GM18907 (cell line): ENCODE data around the gene DHX29.

Source experiments
- ATAC-seq: cut with Tn5 transposase; IDR thresholded peaks from one replicate; pipeline ENCODE4 v1.9.1; 2021; ENCODE audit warnings: mild to moderate bottlenecking, moderate library complexity; ENCODE audit not compliant: unreplicated experiment

Gene DHX29

DNA sequence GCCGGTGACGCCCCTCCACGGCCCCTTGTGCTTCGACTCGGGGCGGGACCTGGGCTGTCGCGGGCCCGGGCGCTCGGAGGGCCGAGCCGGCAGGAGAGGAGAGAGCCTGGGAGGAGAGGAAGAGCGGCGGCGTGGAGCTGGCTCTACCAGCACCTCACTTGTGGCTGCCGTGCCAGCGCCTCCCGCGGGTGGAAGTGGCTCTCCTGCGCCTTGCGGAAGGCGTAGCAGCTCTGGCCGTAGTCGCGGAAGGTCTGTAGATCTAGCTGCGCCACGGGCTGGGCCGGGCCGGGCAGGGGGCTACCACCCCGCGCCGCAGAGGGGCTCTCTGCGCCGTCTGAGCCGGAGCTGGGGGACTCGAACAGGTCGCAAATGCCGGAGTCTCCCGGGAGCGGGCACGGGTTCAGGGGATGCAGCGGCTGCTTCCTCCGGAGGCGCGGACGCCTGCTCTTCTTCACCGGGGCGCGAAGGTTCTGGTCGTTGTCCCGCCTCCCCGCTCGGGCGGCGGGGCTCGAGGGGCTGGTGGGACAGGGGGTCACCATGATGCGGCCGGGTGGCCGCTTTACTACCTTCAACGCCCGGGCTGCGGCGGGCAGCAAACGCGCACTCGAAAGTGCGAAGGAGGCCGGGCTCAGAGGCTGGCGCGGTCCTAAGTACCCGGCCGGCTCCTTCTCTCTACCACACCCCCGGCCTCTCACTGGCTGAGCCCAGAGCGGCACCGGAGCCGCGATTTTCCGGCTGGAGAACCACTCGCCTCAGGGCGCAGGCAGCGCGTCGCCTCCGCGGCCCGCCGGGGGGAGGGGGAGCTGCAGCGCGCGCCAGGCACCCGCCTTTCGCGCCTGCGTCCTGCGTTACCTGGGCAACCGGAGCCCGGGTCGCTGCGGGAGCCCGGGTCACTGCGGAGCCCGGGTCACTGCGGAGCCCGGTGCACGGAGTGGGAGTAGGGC lies 74.2 kb downstream of the DHX29 start, which contains the start of gene CCNO:
Gene CCNO, minus strand, starts transcription at position 624 of the 944 bp plus-strand sequence. Its CDS starts 85 bp downstream, at position 539.
- ATAC-seq = peak; percentile 63

DNA sequence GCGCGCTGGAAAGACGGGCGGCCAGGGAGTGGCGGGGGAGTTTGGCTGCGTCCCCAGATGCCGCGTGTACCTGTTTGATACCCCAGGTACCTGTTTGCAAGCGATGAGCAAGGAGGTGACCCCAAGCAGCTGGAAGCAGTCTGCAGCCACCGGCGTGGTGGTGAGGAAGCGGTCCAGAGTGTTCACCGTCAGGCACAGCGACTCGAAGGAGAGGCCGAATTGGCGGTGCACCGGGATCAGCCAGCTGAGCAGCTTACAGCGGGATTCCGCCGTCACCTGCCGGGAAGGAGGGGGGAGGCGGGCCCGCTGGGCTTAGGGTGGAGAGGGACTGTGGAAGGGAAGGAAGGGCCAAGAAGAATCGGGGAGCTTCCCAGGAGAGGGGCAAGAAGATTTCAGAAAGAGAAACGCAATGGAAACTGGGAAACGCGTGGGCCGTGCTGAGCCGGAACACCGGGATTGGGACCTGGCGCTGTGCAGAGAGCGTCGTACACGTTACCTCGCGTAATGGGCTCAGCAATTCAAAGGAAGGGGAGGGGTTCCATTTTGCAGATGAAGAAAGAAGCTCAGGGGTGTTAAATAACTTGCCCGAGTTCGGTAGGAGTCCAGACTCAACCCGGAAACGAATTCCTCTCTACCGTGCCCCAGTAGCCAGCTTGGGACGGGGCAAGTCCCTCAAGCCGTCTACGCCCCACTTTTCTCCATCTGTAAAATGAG lies 75.1 kb downstream of the DHX29 start:
- ATAC-seq = peak; percentile 3

DNA sequence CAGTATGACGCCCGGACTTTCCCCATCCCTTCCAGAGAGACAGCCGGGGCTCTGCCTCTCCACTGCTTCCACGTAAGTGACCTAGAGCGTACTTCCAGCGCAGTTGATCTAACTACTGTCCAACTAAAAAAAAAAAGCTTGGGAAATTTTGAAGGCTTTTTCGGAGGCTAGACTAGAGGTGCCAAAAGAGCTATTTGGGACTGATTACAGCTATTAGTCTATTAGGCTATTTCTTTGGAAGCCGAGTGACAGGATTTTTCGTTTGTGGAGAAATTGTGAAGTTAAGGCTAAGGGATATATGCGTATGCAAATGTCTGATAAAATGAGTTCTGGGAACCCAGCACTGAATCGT lies 75.6 kb downstream of the DHX29 start:
- ATAC-seq = no peak

DNA sequence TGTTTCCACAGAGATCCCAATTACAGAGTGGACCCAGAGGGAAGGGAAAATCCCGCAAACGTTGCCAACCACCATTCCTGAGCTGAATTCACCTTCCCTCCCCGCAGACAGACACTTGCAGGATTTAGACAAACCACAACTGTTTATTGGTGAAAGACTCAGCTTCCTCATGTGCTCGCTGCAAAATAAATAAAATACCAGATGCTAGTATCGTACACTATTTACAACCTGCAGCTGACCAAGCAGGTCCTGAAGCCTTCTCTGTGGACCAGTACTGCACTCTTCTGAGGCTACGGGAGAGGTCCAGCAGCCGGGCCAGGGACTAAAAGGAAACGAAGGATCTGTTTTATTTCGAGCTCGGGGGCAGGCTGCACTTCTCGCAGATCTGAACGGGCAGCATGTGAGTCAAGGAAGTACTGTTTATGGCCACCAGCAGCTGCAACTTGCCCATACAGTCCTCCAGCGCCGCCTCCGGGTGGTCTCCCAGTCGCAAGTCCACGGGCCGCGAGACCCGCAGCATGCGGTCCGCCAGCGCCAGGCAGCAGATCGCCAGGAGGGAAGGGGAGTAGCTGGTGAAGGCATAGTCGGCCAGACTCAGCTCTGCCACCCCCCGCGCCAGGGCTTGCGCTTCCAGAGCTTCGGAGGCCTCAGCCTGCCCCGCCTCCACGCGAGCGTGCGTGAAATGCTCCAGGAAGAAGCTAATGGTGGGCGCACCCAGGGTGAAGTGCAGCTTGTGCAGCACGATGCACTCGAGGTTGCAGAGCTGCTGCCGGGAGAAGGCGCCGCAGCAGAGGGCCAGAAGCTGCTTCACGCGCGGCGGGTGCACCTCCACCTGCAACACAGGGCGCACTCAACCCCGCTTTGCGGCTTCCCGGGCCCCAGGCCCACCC lies 76.2 kb downstream of the DHX29 start:
- ATAC-seq = no peak

DNA sequence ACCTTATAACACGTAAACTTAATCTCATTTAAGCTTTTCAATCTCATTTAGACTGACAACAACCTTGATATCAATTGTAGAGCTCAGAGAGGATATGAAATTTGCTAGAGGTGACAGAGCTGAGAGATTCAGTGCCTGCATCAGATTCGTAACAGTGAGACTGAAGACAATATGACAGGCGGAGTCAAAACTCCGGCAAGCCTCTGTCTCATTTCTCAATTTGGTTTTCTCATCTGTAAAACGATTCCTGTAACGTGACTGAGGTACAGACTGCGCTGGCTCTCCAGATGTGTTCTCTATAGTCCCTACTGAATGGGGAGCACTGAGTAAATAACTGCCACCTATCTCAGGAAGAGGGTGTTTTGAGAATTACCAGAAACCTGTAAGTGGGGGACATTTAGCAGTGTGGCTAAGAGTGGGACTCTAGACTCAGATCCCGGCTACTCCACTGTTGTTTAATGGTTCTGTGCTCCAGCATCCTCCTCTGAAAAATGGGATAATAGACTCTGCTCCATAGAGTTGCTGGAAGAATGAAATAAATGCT lies 77.3 kb downstream of the DHX29 start:
- ATAC-seq = no peak

DNA sequence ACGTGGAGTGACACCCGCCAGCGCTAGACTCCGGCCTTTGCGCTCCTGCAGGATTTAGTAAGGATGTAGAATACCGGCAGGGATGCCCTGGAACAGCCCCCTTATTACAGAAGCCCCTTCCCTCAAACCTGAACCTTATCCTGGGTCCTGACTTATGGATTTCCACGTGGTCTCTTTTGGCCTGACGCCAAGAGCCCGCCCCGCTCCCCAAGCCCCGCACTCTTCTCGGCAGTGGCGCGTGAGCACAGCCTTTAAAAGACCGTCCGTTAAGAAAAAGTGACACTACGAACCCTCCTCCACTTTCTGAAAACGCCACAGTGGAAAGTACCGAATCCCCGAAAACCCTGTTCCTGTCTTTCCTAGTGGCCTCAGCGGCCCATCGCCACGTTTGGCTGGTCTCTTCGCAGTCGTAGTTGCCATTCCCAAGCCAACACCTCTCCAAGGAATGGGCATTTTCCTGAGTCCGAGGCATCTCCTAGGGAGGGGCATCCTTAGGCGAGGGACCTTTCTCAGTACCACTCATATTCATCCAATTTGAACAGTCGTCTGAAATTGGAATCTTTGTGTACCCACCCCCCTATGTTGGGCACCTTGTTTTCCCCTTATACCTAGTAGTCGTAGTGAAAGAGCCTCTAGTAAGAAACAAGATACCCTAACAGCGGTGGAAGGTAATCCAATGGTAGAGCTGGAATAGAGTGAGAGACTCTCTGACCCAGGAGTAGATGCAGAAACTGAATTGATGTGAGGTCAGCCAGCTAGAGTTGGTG lies 79.6 kb downstream of the DHX29 start:
- ATAC-seq = no peak

DNA sequence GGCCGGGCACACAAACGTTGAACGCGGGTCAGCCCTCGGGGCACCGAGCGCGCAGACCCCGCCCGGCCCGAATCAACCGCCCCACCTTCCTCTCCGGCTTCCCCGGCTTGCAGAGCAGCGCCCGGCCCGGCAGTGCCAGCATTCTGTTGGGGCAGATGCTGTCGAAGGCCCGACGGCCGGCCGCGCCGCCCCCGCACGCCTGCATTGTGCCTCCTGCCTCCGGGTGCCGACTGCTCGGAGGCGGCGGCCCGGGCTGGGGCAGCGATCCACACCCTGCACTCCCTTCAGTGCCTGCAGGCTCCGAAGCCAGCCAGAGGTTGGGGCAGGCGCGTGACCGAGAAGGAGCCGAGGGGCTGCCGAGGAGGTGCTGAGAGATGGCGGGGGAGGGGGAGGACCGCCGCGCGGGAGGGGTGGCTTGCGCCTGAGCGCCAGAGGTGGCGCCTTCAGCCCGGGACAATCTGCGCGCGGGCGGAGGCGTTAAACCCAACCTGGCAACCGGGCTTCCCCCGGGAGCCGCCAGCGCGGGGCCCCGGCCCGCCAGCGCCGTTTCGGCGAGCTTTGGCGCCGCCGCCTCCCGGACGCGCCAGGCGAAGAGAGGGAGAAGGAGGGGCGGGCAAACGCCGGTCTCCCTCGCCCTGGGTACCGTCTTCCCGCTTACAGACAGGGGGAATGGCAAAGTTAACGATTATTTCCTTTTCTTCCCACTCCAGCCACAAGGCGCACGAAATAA lies 80.4 kb downstream of the DHX29 start, which contains the start of gene MCIDAS:
Gene MCIDAS, minus strand, starts transcription at position 382 of the 730 bp plus-strand sequence. Its CDS starts 177 bp downstream, at position 205.
- peak; percentile 37 for ATAC-seq

DNA sequence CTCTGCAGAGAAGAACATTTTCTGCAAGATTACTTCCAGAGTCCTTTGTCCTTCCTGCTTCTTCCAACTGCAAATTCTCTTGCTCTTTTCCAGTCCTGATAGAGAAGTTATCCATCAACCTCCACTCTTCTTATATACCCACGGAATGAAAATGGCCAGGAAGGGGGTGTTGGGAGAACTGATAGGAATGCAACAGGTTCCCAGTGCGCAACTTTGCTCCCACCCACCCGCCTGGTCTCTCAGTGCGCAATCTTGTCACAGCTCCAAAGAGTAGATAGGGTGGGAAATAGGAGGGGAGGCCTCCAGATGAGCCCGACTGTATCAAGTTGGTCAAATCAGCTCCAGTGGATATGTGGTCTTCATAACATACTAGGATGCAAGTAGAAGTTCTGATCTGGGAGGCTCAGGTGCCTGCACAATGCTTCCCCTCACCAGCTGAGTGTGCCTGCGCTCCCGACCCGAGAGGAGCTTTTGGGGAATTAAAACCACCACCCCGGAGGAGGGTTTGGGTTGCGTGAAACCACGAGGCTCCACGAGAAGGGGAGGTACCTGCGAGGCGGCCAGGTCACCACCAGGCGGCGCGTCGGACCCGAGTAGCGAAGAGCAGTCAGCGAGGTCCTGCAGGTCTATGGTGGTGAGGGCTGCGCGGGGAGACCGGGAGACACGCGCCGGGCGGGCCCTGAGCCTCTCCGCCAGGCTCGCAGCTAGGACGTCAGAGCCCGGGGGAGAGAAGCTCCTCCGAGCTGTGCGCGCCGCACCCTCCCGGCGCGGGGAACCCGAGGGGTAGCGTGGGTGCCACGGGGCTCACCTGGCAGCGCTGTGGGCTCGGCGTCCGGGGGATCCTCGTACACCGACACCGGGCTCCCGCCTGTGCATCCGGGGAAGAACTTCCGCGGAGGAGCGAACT lies 81.2 kb downstream of the DHX29 start:
- ATAC-seq = peak; percentile 59

DNA sequence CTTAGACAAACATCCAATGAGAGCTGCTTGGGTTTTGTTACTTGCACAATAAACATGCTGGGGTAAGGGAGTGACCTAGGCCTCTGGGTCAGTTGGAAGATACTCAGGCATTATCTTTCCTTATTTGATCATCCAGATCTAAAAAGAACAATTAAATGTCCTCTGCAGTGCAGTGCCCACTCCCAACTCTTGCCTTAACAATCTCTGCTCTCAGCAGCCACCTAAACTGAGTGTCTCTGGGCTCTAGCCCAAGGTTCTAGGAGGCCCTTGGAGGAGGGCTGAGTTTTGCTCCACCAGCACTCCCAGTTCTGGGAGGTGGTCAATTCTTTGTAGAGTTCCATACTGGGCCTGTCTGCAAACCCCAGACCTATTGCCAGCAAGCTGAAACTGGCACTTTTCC lies 82.1 kb downstream of the DHX29 start:
- ATAC-seq = no peak

DNA sequence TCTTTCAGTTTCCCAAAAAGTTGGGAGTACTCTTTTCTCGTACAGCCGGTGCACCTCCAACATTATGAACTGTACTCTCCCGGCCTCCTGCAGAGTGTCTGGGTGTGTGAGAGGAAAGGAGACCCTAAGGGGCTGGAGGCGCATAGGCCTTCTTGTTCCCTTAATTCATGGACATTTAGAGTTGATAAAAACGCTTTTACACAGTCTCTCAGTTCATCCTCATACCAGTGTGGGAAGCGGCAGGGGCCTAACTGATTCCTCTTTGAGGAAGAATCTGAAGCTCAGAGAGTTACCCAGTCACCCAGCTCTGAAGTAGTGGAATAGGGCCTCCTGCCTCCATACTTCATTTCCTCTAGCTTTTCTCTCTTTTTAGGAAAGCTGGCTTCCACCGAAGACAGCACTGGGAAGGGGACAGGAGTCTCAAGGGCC lies 83.7 kb downstream of the DHX29 start:
- ATAC-seq = no peak

DNA sequence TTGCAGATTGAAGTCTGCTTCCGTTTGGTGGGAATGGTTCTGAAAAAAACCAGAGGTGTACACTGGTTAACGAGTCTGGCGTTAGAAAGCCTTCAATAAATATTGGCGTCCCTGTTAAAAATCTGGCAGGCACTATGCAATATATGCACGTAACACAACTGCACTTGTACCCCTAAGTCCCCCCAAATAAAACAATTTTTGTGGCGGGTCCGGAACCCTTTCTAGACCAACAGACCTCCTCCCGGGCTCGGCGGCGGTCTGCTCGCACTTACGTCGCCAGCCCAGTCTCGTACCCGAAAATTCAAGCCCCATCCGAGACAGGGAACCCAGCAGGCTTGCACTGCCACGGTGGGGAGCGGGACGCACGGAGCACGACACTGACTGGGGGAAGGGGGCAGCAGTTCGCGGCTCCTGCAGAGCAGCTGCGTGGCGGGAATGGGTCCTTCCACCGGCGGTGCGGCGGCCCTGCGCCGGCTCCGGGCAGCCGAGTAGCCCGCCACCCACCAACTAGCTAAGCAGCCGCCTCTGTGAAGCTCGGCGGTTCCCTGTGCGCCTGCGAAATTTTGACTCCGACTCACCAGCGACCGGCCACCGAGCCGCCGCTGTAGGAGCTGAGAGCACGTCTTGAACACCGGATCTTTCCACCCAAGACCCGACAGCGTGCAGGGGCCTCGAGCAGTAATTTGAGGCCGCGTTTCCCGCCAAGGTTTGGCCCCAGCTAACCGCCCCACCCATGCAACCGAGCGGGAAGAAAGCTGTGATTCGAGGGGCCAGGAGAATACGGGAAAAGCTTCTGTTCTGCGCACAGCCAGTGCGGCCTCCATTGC lies 84.3 kb downstream of the DHX29 start:
- no peak for ATAC-seq

DNA sequence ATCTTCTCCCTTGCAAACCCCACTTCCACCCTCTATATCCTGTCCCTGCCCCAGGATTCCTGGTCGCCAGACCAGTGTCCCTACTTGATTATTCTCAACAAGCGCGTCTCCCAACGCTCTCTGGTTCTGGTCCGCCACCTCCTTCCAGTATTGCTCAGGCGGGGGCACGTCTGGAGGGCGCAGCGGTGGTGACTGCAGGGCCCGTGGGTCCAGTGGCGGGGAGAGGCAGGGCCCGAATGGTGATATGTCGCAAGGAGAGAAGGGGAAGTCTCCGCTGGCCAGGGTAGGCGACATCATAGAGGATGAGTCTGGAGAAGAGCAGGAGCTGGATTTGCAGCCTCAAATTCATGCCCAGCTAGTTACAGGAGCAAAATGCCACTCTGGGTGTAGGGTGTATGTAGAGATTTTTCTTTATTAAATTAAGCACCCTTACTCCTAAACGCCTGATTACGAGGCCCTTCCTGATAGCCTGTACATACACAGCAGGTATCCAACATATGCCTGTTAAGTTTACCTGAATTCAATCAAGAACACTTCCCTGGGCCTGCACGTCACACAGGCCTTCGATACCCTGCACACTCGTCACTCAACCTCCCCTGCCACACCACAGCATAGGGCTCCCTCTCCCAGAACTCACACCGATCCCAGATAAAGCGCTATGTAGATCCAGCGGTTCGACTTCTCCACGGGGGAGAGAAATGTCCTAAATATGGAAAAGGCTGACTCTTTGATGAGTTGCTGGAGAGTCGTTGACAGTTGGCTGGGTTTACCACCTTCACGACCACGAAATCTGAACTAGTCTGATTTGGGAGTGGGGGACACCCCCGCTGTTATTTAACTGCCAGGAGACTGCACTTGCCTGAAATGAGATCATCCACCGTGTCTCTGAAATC lies 85.2 kb downstream of the DHX29 start:
- ATAC-seq = no peak

DNA sequence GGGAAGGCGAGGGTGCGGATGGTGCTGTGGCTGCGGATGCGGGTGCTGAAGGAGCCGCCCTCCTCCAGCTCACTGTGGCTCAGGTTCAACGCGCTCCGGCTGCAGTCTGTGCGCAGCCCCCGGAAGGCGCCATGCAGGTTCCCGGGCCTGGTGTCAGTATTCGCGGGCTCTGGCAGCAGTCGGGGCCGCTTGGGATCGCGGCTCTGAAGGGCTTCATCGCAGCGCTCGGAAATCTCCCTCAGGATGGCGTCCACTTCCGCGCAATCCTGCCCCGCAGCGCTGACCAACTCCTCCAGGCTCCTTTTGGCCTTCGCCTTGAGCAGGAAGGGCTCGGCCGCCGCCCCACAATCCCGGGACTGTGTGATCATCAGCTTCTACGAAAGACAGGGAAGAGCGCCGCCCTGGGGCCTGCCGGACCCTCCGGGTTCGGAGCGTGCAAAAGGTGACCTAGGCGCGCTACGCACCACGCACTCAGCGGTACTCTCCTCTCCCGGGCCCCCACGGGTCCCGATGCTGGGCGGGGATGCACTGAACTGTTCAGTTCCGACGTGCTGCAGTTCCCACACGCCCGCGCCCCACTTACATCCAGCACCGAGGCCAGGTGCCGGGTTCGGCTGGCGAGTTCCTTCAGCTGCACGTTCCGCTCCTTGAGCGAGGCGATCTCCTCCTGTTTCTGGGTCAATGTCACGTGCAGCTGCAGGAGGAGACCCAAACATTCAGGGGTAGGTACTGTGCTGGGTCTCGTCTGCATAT lies 86.9 kb downstream of the DHX29 start:
- no peak for ATAC-seq

DNA sequence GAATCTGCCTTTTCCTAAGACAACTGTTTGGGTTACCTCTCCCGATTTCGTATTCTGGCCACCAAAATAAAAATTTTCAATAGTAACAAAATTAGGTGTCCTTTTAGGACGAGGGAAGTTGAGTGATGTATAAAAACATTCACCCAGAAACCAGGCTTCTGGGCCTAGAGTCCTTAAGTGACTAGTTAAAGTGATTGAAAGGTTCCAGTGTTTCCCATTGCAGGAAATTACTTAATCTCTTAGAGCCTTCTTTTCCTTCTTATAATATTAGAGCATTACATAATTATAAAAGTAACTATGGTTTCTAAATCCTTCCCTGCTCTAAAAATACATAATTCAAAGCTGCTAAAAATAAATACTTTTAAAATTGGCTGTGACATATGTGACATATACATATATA lies 87.7 kb downstream of the DHX29 start:
- no peak for ATAC-seq

DNA sequence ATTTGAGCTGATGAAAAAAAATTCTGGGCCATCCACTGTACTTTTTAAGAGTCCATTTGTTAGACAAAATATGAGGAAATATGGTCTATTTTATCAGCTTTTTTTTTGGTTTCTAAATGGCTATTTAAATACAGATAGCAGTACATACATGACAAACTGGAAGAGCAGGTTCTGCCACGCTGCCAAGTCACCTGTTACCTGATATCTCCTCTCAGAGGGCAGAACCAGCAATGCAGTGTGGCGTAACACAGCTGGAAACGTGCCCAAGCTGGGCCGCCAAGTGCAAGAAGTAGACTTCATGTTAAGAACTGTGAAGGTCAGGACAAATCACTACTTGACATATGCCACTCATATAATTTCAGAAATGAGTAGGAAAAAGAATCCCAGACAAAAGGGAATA lies 88.5 kb downstream of the DHX29 start:
- no peak for ATAC-seq
